GM18502 (cell line): Measurements from ENCODE around the gene PGBD5.

ENCODE experiments used
- ATAC-seq: cut with Tn5 transposase; IDR thresholded peaks from one replicate; pipeline ENCODE4 v1.9.1; 2021; ENCODE audit warnings: mild to moderate bottlenecking; ENCODE audit not compliant: unreplicated experiment, poor library complexity

Gene PGBD5

GRCh38 chr1:230354005-230354404 lies 72.1 kb downstream of the PGBD5 start:
- ATAC-seq: no peak

- ATAC-seq: no peak
Measured at GRCh38 chr1:230352537-230352936, 73.6 kb downstream of the PGBD5 start.

GRCh38 chr1:230351983-230352382 lies 74.1 kb downstream of the PGBD5 start:
- no peak for ATAC-seq

DNA sequence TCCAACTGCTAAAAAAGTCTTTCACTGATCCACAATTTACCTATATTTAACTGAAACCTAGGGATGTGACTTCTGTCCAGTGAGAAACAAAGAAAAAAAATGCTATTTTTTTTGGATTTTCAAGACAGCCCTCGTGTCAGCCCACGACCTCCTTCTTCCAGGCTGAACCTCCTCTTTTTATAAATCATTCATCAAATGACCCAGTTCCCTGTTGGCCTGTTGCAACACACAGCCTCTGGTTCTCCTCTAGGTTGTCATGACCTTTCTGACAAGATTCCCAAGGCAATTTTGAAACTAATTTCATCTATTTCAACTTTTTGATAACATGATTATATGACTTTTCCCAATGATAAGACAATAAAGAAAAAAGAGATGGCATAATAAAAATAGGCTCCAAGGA lies 74.6 kb downstream of the PGBD5 start:
- no peak for ATAC-seq

- ATAC-seq: no peak
Measured at GRCh38 chr1:230350208-230350921, 75.8 kb downstream of the PGBD5 start.

DNA sequence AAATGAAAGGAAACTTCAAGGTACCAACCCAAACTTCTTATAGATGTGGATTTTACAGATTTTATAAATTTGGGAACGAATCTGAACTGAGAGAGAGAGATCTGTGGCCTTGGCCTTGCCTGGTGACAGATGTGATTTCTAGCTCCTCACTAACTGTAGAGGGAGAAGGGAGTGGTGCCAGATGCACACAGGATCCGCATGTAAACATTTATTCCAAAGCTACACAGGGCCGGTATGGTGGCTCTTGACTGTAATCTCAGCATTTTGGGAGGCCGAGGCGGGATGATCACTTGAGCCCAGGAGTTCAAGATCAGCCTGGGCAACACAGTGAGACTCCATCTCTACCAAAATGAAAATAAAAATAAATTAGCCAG lies 77.1 kb downstream of the PGBD5 start:
- no peak for ATAC-seq

DNA sequence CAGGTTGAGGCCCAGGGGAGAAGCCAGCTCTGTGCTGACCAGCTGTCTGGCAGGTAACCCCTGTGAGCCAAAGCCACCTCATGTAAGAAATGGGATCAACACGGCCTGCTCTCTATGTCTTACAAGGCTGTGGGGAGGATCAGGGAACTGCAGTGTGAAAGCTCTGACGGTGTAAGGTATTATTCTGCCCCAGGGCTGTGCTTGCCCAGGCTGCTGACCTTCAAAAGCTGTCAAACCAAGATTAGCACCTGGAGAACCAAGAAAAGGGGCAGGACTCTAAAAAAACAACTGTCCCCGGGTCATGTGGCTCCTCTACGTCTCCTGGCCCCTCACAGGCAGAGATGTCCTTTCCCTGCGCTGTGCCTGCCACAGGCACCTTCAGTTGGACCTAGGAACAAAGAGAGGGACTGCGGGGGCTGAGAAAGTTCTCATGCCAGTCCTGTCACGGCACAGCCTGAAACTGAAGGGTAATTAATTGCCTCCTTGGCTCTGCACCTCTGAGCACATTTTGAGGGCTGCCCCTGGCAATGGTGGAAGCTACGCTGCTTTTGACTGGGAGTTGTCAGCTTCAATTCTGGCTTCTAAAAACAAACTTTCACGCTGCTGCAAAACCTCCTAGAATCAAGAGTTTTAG lies 77.6 kb downstream of the PGBD5 start:
- no peak for ATAC-seq

DNA sequence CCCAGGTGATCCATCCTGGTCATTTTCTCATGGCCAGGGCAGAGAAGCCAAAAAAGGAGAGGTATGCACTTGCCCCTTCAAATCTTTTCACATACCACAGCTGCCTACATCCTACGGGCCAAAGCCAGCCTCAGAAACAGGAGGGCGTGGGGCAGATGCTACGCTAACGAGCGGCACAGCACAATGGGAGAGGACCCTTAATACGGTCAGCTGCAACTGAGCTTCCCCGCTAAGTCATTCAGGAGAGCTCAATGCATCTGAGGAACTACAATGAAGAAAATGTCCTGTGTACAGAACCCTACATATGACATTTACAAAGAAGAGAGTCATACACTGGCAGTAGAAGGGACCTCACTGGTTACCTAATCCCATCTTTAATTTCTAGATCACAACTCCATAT lies 78.2 kb downstream of the PGBD5 start:
- no peak for ATAC-seq

DNA sequence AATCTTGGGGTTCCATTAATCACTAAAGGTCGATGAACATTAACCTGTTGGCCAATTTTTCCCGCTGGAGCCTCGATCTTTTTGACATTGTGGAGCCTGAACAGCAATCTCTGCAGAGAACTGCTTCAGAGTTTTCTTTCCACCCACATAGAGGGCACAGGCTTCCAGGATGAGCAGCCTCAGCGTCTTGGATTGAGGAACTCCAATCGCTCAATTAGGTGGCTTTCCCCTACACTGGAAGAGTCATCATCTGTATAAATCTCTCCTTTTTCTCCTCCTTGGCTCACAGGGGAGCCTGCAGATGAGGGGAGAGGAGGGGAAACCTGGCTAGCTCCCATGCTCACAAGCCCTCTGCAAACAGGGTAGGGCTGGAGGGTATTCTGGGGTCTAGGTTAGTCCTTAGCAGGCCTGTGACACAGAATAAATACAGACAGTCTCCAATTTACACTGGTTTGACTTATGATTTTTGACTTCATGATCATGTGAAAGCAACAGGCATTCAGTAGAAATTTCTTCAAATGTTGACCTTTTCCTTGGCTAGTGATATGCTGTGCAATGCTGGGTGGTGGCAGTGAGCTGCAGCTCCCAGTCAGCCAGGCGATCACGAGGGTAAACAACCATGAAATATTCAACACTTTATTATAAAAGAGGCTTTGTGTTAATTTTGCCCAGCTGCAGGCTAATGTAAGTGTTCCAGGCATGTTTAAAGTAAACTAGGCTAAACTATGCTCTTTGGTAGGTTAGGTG lies 80.8 kb downstream of the PGBD5 start:
- no peak for ATAC-seq

DNA sequence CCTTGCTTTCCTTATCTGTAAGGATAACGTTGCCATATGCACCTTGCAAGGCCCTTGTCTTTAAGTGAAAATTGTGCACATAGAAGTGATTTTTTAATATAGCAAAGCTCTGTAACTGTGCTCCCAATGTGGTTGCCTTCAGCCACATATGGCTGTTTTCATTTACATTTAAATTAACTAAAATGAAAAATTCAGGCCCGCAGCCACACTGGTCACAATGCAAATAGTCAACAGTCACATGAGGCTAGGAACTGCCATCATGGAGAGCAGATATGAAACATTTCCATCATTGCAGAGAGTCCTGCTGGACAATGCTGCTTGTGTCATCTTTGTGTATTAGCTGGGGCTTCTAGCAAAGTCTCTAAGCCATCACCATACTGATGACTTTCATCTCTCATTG lies 83.4 kb downstream of the PGBD5 start:
- ATAC-seq: no peak

DNA sequence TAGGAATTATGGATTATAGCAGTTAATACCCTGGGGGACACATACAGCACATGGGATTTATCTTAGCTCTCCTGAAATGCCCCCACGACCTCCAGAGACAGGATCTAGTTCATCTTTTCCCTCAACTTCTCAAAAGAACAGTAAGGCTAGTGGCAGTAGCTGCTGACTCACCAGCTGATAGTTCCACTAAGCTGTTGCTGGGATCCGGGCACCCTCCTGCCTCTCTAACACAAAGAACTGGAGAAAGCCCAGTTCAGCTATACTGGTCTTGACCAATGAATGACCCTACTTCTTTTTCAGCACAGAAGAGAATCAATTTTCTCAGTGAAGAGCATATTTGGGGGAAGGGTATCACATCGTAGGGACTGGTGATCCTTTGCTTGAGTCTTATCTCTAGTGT lies 84.1 kb downstream of the PGBD5 start:
- no peak for ATAC-seq

DNA sequence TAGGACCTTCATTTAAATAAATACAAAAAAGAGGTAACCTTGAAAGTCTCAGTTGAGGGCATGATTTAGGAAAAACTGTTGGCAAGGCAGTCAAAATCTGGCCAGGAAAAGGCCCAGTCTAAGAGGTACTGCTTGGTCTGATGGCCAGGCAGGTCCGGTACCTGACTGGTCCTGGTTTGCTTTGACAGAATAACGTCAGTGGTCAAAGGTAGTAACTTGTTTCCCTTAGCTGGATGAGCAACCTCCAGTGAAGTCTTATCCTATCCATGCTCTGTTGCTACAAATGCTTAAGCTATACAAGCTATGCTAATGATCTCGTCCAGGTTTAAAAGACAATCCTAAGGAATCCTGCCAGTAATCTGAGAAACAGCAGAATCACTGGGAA lies 85.0 kb downstream of the PGBD5 start:
- no peak for ATAC-seq

GRCh38 chr1:230340526-230341161 lies 85.5 kb downstream of the PGBD5 start:
- ATAC-seq: no peak

DNA sequence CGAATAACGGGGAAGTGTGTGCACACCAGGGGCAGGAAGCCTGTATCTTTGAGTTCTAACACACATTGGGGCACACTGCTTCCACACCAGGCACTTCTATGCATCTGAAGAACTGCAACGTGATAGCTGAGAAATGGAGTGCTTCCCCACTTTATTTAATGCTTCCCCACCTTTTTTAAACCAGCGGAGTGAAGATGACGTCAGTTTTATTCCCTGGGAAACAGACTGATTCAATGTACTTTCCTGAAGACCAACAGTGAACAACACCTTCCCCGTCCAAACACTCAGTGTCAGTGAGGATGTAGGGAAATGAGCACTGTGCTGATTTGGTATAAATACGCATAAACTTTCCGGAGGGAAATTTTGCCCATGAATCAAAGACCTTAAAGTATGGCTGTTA lies 87.1 kb downstream of the PGBD5 start:
- ATAC-seq: no peak

DNA sequence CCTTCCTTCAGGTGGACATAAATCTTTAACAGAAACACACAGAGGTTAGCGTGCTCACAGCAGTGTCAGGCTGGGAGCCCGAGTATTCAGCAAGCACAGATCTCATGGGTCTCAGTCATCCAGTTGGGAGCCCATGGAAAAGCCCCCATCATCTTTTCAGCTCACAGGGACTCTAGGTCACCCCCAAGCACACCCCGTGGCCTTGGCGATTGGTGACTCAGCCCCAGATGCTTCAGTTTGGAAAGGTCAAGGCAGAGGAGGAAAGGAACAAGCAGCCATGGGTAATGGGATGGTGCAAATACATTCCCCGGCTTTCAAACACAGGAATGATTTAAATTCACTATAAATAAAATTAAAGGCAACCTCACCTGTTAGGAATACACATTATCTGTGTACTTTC lies 88.9 kb downstream of the PGBD5 start:
- no peak for ATAC-seq

GRCh38 chr1:230335861-230336522 lies 90.1 kb downstream of the PGBD5 start:
- ATAC-seq: no peak

DNA sequence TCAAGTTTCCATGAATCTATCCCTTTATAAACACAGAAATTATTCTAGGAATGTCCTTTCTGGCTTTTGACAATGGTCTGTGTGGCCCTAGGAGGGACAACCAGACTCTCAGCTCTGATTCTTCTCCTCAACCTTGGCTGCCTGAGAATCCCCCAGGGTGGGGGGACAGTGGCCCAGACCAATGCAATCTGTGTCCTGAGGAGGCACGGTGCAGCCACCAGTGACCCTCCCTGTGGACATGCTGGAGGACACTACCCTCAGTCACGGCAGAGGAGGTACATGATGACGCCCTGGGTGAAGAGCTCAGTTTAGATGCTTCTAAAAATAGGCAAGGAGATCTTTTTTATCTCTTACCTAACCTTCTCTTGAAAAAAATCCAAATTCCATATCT lies 91.7 kb downstream of the PGBD5 start:
- ATAC-seq: no peak

GRCh38 chr1:230333590-230334446 lies 92.3 kb downstream of the PGBD5 start:
- no peak for ATAC-seq

DNA sequence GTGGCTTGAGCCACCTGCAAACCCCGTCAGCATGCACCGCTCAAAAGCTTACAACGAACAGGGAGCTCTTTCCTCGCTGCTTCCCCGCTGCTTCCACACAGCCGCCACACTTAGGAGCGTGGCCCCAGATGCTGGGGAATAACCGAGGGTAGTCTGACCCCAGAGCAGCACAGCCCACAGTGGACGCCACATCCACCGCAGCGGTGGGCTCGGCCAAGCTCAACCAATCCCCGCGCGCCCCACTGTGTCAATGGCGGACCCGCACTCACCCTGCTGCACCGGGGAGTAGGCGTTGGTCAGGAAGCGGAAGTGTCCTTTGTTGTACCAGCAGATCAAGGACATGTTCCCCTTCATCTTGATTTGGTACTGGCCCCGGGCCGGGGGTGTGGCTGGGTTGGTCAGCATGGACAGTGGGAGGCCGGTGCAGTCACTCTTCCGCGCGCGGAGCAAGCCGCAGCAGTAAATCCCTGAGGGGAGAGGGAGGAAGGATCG lies 93.5 kb downstream of the PGBD5 start:
- no peak for ATAC-seq

DNA sequence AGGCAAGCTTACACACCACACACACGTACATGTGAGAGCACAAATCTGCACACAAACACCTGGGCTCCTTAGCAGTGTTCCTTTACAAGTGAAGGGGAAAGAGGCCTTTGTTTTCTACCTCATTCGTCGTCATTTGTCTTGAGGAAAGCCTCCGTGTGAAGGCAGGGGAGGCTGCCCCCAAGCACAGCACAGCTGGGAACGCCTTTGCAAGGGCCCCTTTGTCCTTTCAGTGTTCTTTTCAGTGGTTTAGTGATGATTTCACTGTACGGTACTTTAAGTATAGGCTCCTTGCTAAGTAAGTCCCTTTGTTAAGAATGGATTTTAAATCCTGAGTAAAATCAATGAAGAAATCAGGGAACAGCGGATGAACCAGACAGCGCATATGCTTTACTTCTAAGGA lies 94.1 kb downstream of the PGBD5 start:
- no peak for ATAC-seq
